A549 (cell line): ENCODE data around the gene AMFR. TPM values are rescaled to one million over a fixed set of nuclear protein-coding genes. Genes with fewer than 3 reads are reported as not detected.

Source experiments
- ATAC-seq, 2 experiments: fragments of 200-7000 bp in 1 of 2; fragments of >200 bp in 1 of 2; cut with Nextera tagmentation in 1 of 2; cut with Tn5 transposase in 1 of 2; 3 replicates each; pipeline versions ENCODE4 v1.8.0 to v1.9.1; 2018 to 2020; ENCODE audit warnings: mild to moderate bottlenecking in 1 of 2, moderate library complexity in 1 of 2
- CTCF ChIA-PET: fragments of 300-600 bp; sonication (Branson Sonifier 250); formaldehyde crosslinking; extraction: SDS; loops from one replicate; lab custom pipeline; 2021; ENCODE audit warnings: antibody characterized with exemption, inconsistent platforms; lab: Yijun Ruan, JAX
- POLR2A ChIA-PET: fragments of 350-600 bp; formaldehyde crosslinking; extraction: SDS; loops from one replicate; lab custom pipeline; 2021; ENCODE audit warnings: antibody characterized with exemption, inconsistent platforms; lab: Yijun Ruan, JAX
- DNase-seq, 2 experiments: peaks; one replicate each; pipeline versions ENCODE4 v3.0.0 to v3.0.0-alpha.2; 2011 to 2016; ENCODE audit warnings: low read depth in 1 of 2, low spot score in 1 of 2
- FAIRE-seq: peaks from 2 replicates; lab custom pipeline; 2011; peaks lifted over from hg19 to GRCh38; lab: Jason Lieb, UNC
- H3K27ac ChIP-seq, 2 experiments: fragments of >200 bp; sonication (Bioruptor Twin); formaldehyde crosslinking; 3 replicates each; pipeline ENCODE4 v1.5.1; 2016 to 2017
- H3K4me1 ChIP-seq: fragments of >200 bp; sonication (Bioruptor Twin); formaldehyde crosslinking; 3 replicates; pipeline ENCODE4 v1.6.1; 2016
- H3K4me2 ChIP-seq: fragments of >200 bp; sonication (Bioruptor Twin); formaldehyde crosslinking; 3 replicates; pipeline ENCODE4 v1.6.1; 2016
- H3K4me3 ChIP-seq: fragments of >200 bp; sonication (Bioruptor Twin); formaldehyde crosslinking; 3 replicates; pipeline ENCODE4 v1.5.1; 2016
- H3K9me3 ChIP-seq: fragments of >200 bp; sonication (Bioruptor Twin); formaldehyde crosslinking; 3 replicates; pipeline ENCODE4 v1.6.1; 2016
- EHMT2 ChIP-seq: fragments of 200-600 bp; sonication (generic); IDR thresholded peaks from 2 replicates; pipeline ENCODE4 v1.6.1; 2016; ENCODE audit warnings: antibody characterized with exemption, low read depth, mild to moderate bottlenecking, moderate library complexity
- FOSB ChIP-seq: fragments of 250-450 bp; sonication (Bioruptor Pico); IDR thresholded peaks from 2 replicates; pipeline ENCODE4 v1.5.0; 2020; ENCODE audit warnings: mild to moderate bottlenecking, moderate library complexity
- HEYL ChIP-seq: fragments of 250-450 bp; sonication (Bioruptor Pico); IDR thresholded peaks from 2 replicates; pipeline ENCODE4 v1.8.0; 2021; ENCODE audit warnings: mild to moderate bottlenecking, moderate library complexity
- HOXB5 ChIP-seq: fragments of 250-450 bp; sonication (Bioruptor Pico); IDR thresholded peaks from 2 replicates; pipeline ENCODE4 v1.5.0; 2020; ENCODE audit warnings: mild to moderate bottlenecking, moderate library complexity
- JUNB ChIP-seq: fragments of >200 bp; sonication (Bioruptor Twin); formaldehyde crosslinking; IDR thresholded peaks from 2 replicates; pipeline ENCODE4 v1.6.1; 2016
- MYC ChIP-seq: IDR thresholded peaks from 2 replicates; pipeline ENCODE4 v1.6.1; 2012; ENCODE audit warnings: mild to moderate bottlenecking, inconsistent platforms, low read length, improper control_type of control experiment, borderline replicate concordance
- RAD21 ChIP-seq, 2 experiments: fragments of >200 bp in 1 of 2; sonication (Bioruptor Twin) in 1 of 2; formaldehyde crosslinking in 1 of 2; IDR thresholded peaks in 1 of 2; conservative IDR thresholded peaks in 1 of 2; 2 replicates in 1 of 2; 3 replicates in 1 of 2; pipeline ENCODE4 v1.6.1; 2012 to 2018; ENCODE audit warnings: inconsistent platforms in 1 of 2
- RCOR1 ChIP-seq: fragments of 150-350 bp; IDR thresholded peaks from 2 replicates; pipeline ENCODE4 v1.6.1; 2014; ENCODE audit warnings: antibody characterized with exemption, low read length, low read depth
- RFX5 ChIP-seq: fragments of 450-650 bp; IDR thresholded peaks from 2 replicates; pipeline ENCODE4 v1.7.1; 2014; ENCODE audit warnings: antibody characterized with exemption, mild to moderate bottlenecking, moderate library complexity
- SREBF2 ChIP-seq: fragments of 450-650 bp; IDR thresholded peaks from 2 replicates; pipeline ENCODE4 v1.6.1; 2014; ENCODE audit warnings: mild to moderate bottlenecking, moderate library complexity
- TP53 ChIP-seq: fragments of 250-450 bp; sonication (Bioruptor Pico); IDR thresholded peaks from 2 replicates; pipeline ENCODE4 v1.5.0; 2021; ENCODE audit warnings: mild to moderate bottlenecking, moderate library complexity
- ZC3H11A ChIP-seq: fragments of 450-650 bp; IDR thresholded peaks from 2 replicates; pipeline ENCODE4 v1.6.1; 2014; ENCODE audit warnings: antibody characterized with exemption, mild to moderate bottlenecking
- WGBS: methylation state at CpG from one replicate; pipeline ENCODE4 v1.1.6; 2017; ENCODE audit errors: missing lambda C conversion rate; 5-methylcytosine and 5-hydroxymethylcytosine counted together
- polyA plus RNA-seq, 4 experiments: library from polyadenylated mRNA; depleted of rRNA in 3 of 4; stranded (reverse); fragments of >200 nt; fragmentation: RNase III in 1 of 4; extraction: RNeasy Plus Mini Kit Qiagen cat#74134 plus additional on column Dnase treatment in 1 of 4; gene quantifications; 2 replicates in 3 of 4; 3 replicates in 1 of 4; pipeline ENCODE4 v1.2.3, GENCODE V29; 2011 to 2017
- TF ChIP-seq, protein P1 (sequence below): fragments of 150-350 bp; IDR thresholded peaks from 2 replicates; pipeline ENCODE4 v1.6.1; 2014; ENCODE audit warnings: low read depth, mild to moderate bottlenecking, low read length
- TF ChIP-seq, protein P2 (sequence below): fragments of >200 bp; sonication (Bioruptor Twin); formaldehyde crosslinking; IDR thresholded peaks from 3 replicates; pipeline ENCODE4 v1.5.1; 2016

AMFR gene
- polyA plus RNA-seq, 2 of the 4 experiments (the other 2 are of a cell fraction) = 68.9 to 88.5 TPM

DNA sequence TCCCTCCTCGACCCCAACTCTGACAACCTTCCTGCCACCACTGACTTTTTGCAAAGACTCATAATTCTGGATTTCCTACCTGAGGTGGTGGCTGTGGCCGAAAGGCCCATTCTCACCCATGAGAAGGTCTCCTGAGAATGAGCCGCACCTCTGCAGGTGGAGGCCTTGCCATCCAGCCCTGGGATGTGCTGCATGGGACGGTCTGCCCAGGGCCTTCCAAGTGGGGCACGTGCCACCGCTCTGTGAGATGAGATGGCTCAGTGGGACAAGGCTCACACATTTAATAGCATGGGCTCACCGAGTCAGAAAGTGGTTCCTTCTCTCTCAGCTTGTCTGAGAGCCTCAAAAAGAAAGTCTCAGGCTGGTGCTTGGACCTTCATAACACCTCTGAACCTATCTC, 112.8 kb downstream of the AMFR start:
- no peak for FAIRE-seq
- Histone ChIP-seq H3K9me3 (no peaks in the 10 kb centered on the region), H3K4me1 (no peaks in the 10 kb centered on the region), H3K27ac (no peak overlapping the region), H3K4me3 (no peak overlapping the region), H3K4me2 (no peak overlapping the region)
- ChIA-PET CTCF (interaction anchor here (0.6 to 4.9 kb wide), 3 partner anchors 17 to 572 kb away, joined by 3 to 27 read pairs (median 5); no protein-coding TSS in a partner anchor), POLR2A (no interaction called here)
- TF ChIP-seq, protein P1, sequence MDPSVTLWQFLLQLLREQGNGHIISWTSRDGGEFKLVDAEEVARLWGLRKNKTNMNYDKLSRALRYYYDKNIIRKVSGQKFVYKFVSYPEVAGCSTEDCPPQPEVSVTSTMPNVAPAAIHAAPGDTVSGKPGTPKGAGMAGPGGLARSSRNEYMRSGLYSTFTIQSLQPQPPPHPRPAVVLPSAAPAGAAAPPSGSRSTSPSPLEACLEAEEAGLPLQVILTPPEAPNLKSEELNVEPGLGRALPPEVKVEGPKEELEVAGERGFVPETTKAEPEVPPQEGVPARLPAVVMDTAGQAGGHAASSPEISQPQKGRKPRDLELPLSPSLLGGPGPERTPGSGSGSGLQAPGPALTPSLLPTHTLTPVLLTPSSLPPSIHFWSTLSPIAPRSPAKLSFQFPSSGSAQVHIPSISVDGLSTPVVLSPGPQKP = no peak
- no peak for TF ChIP-seq FOSB
- no peak for TF ChIP-seq HOXB5 (CRISPR knock-in tag)
- TF ChIP-seq SREBF2 = no peak
- TF ChIP-seq, protein P2, sequence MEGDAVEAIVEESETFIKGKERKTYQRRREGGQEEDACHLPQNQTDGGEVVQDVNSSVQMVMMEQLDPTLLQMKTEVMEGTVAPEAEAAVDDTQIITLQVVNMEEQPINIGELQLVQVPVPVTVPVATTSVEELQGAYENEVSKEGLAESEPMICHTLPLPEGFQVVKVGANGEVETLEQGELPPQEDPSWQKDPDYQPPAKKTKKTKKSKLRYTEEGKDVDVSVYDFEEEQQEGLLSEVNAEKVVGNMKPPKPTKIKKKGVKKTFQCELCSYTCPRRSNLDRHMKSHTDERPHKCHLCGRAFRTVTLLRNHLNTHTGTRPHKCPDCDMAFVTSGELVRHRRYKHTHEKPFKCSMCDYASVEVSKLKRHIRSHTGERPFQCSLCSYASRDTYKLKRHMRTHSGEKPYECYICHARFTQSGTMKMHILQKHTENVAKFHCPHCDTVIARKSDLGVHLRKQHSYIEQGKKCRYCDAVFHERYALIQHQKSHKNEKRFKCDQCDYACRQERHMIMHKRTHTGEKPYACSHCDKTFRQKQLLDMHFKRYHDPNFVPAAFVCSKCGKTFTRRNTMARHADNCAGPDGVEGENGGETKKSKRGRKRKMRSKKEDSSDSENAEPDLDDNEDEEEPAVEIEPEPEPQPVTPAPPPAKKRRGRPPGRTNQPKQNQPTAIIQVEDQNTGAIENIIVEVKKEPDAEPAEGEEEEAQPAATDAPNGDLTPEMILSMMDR = no peak
- TF ChIP-seq TP53 (CRISPR knock-in tag) = no peak
- no peak for TF ChIP-seq RCOR1
- no peak for TF ChIP-seq RFX5
- TF ChIP-seq JUNB = no peak
- no peak for TF ChIP-seq EHMT2
- no peak for ATAC-seq
- WGBS = 56% methylated on average over 6 of the region's 7 CpGs
- DNase-seq = no peak

DNA sequence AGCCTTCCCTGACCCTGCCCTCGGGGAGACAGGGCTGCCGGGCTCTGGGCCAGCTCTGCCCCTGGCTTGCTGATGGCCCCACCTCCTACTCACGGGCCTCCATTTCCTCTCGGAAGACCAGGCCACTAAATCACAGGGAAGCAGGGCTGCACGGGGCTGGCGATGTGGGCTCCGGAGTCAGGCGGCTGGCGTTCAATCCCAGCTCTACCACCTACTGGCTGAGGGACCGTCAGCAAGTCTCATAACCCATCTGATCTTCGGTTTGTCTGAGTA, 113.4 kb downstream of the AMFR start:
- Histone ChIP-seq H3K4me2 (no peak overlapping the region), H3K9me3 (no peaks in the 10 kb centered on the region), H3K27ac (no peak overlapping the region), H3K4me1 (no peaks in the 10 kb centered on the region)
- CTCF ChIA-PET = interaction anchor here (0.7 to 4.9 kb wide), 3 partner anchors 16 to 368 kb away, joined by 3 to 27 read pairs (median 5); no protein-coding TSS in a partner anchor
- DNase-seq (no peak), ATAC-seq (no peak)
- POLR2A ChIA-PET = no interaction called here
- TF ChIP-seq HEYL (CRISPR knock-in tag) (no peak), ZC3H11A (no peak), RAD21 (conservative IDR thresholded peaks at IDR 0.05 in 1 of 2, IDR thresholded peaks at IDR 0.05 in 1 of 2) (no peak), MYC (no peak)
- TF ChIP-seq, all 56 proteins: peak for 0
- WGBS = 89% methylated on average over 9 of the region's 11 CpGs
- H3K4me3 ChIP-seq = no peak overlapping the region
- FAIRE-seq = no peak

Other genes with a start within 250 kb of the AMFR start
- gene GNAO1, start 234.1 kb downstream of the AMFR start, polyA plus RNA-seq (2011; rRNA removed) = 0.05 and 0.22 TPM in 2 replicates
- 0.23 to 0.47 TPM (median 0.24 TPM) in 3 replicates for gene GNAO1, start 234.1 kb downstream of the AMFR start, polyA plus RNA-seq (2017; fragmentation: RNase III; extraction: RNeasy Plus Mini Kit Qiagen cat#74134 plus additional on column Dnase treatment)
- 128 and 153 TPM in 2 replicates for gene NUDT21, start 25.8 kb upstream of the AMFR start, polyA plus RNA-seq (2011; rRNA removed)
- gene NUDT21, start 25.8 kb upstream of the AMFR start, polyA plus RNA-seq (2017; fragmentation: RNase III; extraction: RNeasy Plus Mini Kit Qiagen cat#74134 plus additional on column Dnase treatment) = 58.7 to 68.4 TPM (median 62.8 TPM) in 3 replicates
- gene OGFOD1, start 26.0 kb upstream of the AMFR start, polyA plus RNA-seq (2011; rRNA removed) = 72.6 and 94.1 TPM in 2 replicates
- 71.6 to 79.7 TPM (median 72.7 TPM) in 3 replicates for gene OGFOD1, start 26.0 kb upstream of the AMFR start, polyA plus RNA-seq (2017; fragmentation: RNase III; extraction: RNeasy Plus Mini Kit Qiagen cat#74134 plus additional on column Dnase treatment)
- gene BBS2, start 94.5 kb upstream of the AMFR start, polyA plus RNA-seq (2011; rRNA removed) = 61.4 and 62.3 TPM in 2 replicates
- gene BBS2, start 94.5 kb upstream of the AMFR start, polyA plus RNA-seq (2017; fragmentation: RNase III; extraction: RNeasy Plus Mini Kit Qiagen cat#74134 plus additional on column Dnase treatment) = 36.1 to 46.6 TPM (median 44.4 TPM) in 3 replicates
- gene MT4, start 139.5 kb upstream of the AMFR start, polyA plus RNA-seq (2011; rRNA removed) = not detected in 2 replicates
- gene MT4, start 139.5 kb upstream of the AMFR start, polyA plus RNA-seq (2017; fragmentation: RNase III; extraction: RNeasy Plus Mini Kit Qiagen cat#74134 plus additional on column Dnase treatment) = not detected in 3 replicates
- 0.16 and 0.24 TPM in 2 replicates for gene MT3, start 164.0 kb upstream of the AMFR start, polyA plus RNA-seq (2011; rRNA removed)
- gene MT3, start 164.0 kb upstream of the AMFR start, polyA plus RNA-seq (2017; fragmentation: RNase III; extraction: RNeasy Plus Mini Kit Qiagen cat#74134 plus additional on column Dnase treatment) = 0.21 TPM in 1 of 3 replicates, not detected in the others
- gene MT2A, start 183.0 kb upstream of the AMFR start, polyA plus RNA-seq (2011; rRNA removed) = 39.1 and 69.4 TPM in 2 replicates
- 228 to 316 TPM (median 305 TPM) in 3 replicates for gene MT2A, start 183.0 kb upstream of the AMFR start, polyA plus RNA-seq (2017; fragmentation: RNase III; extraction: RNeasy Plus Mini Kit Qiagen cat#74134 plus additional on column Dnase treatment)
- not detected in 2 replicates for gene MT1E, start 200.2 kb upstream of the AMFR start, polyA plus RNA-seq (2011; rRNA removed)
- not detected in 3 replicates for gene MT1E, start 200.2 kb upstream of the AMFR start, polyA plus RNA-seq (2017; fragmentation: RNase III; extraction: RNeasy Plus Mini Kit Qiagen cat#74134 plus additional on column Dnase treatment)
- not detected in 2 replicates for gene MT1M, start 207.1 kb upstream of the AMFR start, polyA plus RNA-seq (2011; rRNA removed)
- gene MT1M, start 207.1 kb upstream of the AMFR start, polyA plus RNA-seq (2017; fragmentation: RNase III; extraction: RNeasy Plus Mini Kit Qiagen cat#74134 plus additional on column Dnase treatment) = not detected in 3 replicates
- 5.3 and 8.0 TPM in 2 replicates for gene MT1A, start 213.1 kb upstream of the AMFR start, polyA plus RNA-seq (2011; rRNA removed)
- 12.8 to 16.9 TPM (median 14.1 TPM) in 3 replicates for gene MT1A, start 213.1 kb upstream of the AMFR start, polyA plus RNA-seq (2017; fragmentation: RNase III; extraction: RNeasy Plus Mini Kit Qiagen cat#74134 plus additional on column Dnase treatment)
- gene MT1B, start 226.3 kb upstream of the AMFR start, polyA plus RNA-seq (2011; rRNA removed) = not detected in 2 replicates
- not detected in 3 replicates for gene MT1B, start 226.3 kb upstream of the AMFR start, polyA plus RNA-seq (2017; fragmentation: RNase III; extraction: RNeasy Plus Mini Kit Qiagen cat#74134 plus additional on column Dnase treatment)
- gene MT1F, start 232.4 kb upstream of the AMFR start, polyA plus RNA-seq (2011; rRNA removed) = 4.1 and 5.6 TPM in 2 replicates
- gene MT1F, start 232.4 kb upstream of the AMFR start, polyA plus RNA-seq (2017; fragmentation: RNase III; extraction: RNeasy Plus Mini Kit Qiagen cat#74134 plus additional on column Dnase treatment) = 6.8 to 11.3 TPM (median 10.8 TPM) in 3 replicates
- not detected in 2 replicates for gene MT1G, start 242.5 kb upstream of the AMFR start, polyA plus RNA-seq (2011; rRNA removed)
- gene MT1G, start 242.5 kb upstream of the AMFR start, polyA plus RNA-seq (2017; fragmentation: RNase III; extraction: RNeasy Plus Mini Kit Qiagen cat#74134 plus additional on column Dnase treatment) = not detected in 3 replicates
- gene MT1H, start 244.3 kb upstream of the AMFR start, polyA plus RNA-seq (2011; rRNA removed) = not detected in 2 replicates
- gene MT1H, start 244.3 kb upstream of the AMFR start, polyA plus RNA-seq (2017; fragmentation: RNase III; extraction: RNeasy Plus Mini Kit Qiagen cat#74134 plus additional on column Dnase treatment) = not detected in 3 replicates